H1 (cell line): ENCODE measurements around the gene TPP2. TPM values are rescaled to one million over a fixed set of nuclear protein-coding genes. Genes with fewer than 3 reads are reported as not detected.

Source experiments
- CHD7 ChIP-seq: fragments of 300-600 bp; sonication (generic); IDR thresholded peaks from 2 replicates; pipeline ENCODE4 v1.7.1; 2012; ENCODE audit warnings: low read length, moderate library complexity, mild to moderate bottlenecking, inconsistent platforms; ENCODE audit not compliant: insufficient replicate concordance
- SIN3A ChIP-seq, 2 experiments: IDR thresholded peaks in 1 of 2; conservative IDR thresholded peaks in 1 of 2; 2 replicates each; pipeline ENCODE4 v1.6.1; 2011 to 2012; ENCODE audit warnings: low read length in 2 of 2, improper control_type of control experiment in 1 of 2, low read depth in 1 of 2, mild to moderate bottlenecking in 1 of 2
- polyA plus RNA-seq, 7 experiments: library from polyadenylated mRNA; depleted of rRNA in 3 of 7; stranded (reverse) in 5 of 7; unstranded in 2 of 7; fragments of >200 nt in 5 of 7; fragments of 200-250 nt in 2 of 7; gene quantifications; 1 replicate in 5 of 7; 2 replicates in 1 of 7; 4 replicates in 1 of 7; pipeline versions ENCODE4 v1.2.1 to v1.2.3, GENCODE V29; 2011 to 2013; ENCODE audit warnings: missing spikeins in 2 of 7, mixed read lengths in 2 of 7
- total RNA-seq: library from RNA; stranded (reverse); fragmentation: NEBNext Ultra II Directional; extraction: Animal tissue kit (Norgen Biotek cat#: 25700); gene quantifications from 2 replicates; pipeline ENCODE4 v1.2.1, GENCODE V29; 2021

Gene TPP2
- total and polyA plus RNA-seq, 2 of the 8 experiments (the other 6 are each of a cell fraction or from before 2014, with no cell fraction given): 15.9 to 85.7 TPM

GRCh38 chr13:102677122-102677521 lies 80.3 kb downstream of the TPP2 start (continued):
- TF ChIP-seq CHD7 (no peak), SIN3A (conservative IDR thresholded peaks at IDR 0.05 in 1 of 2, IDR thresholded peaks at IDR 0.05 in 1 of 2; ENCODE audit: low read depth in 1 of 2, low read length in 2 of 2) (no peak)
